HG03064 (cell line): ENCODE data around the gene DDX39B.
"Not testable (repeated sequence)": the region's sequence is repeated elsewhere in the genome, so short reads cannot be mapped to it uniquely, and the experiment has no call there.

ENCODE experiments used
- ATAC-seq: cut with Tn5 transposase; IDR thresholded peaks from one replicate; pipeline ENCODE4 v1.9.1; 2021; ENCODE audit warnings: low read depth; ENCODE audit not compliant: unreplicated experiment

The DDX39B gene

DNA sequence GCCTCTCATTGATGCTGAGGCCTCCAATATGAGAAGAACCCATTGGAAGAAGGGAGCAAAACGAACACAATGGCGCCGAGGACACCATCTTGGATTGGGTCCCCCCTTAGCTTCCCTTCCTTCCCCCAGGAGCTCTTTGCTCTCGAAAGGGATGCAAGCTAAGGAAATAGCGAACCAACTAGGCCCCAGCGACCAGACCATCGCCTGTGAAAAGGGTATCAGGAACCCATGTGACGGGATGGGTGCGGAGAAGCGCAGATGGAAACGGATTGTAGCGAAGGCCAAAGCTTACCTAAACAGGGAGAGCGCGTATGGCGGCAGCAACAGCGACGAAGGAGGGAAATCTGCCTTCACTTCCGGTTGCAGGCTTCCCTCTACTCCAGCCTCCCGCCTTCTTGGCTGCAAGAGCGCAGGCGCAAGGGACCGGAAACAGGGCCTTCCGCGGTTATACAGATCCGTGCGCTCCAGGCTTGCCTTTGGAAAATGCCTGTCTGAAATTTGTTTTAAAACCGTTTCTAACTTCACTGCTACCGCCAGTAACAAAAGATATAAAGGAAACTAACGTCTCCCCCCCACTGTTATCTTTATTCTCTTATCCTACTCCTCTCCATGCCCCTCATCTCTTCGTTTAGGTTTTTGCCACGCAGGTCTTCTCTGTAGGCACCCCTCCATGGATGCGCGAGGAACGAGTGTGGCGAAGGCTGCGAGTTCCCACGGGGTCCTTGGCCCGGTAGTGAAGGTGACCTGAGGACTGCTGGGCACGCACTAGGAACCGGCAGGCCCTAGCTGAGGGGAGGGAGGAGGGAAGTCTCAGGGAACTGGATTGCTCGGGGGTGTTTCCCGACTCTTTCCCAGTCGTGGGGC, at the start of gene DDX39B:
DDX39B (minus strand) TSS at position 346 of the 864 bp plus-strand sequence. CDS start 1,471 bp downstream, outside the sequence.
- ATAC-seq = peak; percentile 58

GRCh38 chr6:31590691-31591090, 48.9 kb upstream of the DDX39B start:
- ATAC-seq = not testable (repeated sequence)

DNA sequence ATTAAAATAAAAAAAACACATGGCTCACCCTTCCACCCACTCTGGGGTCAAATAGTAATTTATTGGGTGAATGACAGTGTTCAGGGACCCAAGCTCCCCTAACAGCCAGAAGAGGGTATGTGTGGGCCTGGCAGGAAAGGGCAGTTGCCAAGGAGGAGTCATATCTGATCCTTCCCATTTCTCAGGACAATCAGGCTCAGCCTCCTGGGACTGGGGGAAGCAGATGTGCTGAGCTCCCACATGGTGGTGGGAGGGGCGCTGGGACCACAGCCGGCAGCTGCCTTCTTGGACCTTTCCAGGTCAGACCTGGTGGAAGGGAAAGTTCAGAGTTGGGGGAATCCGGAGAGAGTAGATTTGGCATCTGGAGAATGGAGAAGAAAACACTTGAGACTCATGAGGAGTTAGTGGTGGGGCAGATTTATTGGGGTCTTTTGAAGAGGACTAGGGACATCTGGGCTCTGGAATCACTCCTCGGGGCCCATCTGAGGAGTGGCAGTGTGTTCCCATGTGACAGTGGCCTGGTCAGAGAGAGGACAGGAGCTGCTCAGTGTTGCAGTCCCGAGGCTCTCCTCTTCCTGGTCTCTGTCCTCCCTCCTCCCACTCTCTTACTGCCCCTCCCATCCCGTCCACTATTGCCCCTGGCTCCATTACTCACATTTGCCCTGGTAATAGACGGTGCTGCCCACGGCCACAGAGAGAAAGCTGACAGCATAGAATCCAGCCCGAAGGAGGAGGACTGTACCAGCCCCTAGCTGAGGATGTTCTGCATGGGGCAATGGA, 47.3 kb upstream of the DDX39B start:
- no peak for ATAC-seq

GRCh38 chr6:31587791-31588777, 46.3 kb upstream of the DDX39B start:
- no peak for ATAC-seq

GRCh38 chr6:31586599-31587281, 44.9 kb upstream of the DDX39B start:
- no peak for ATAC-seq

- no peak for ATAC-seq
These were observed 44.2 kb upstream of the DDX39B start, which contains the start of gene LST1 for GRCh38 chr6:31586008-31586407. Gene LST1 (plus strand): TSS chr6:31586277. CDS start chr6:31587300, 1,023 bp downstream.

DNA sequence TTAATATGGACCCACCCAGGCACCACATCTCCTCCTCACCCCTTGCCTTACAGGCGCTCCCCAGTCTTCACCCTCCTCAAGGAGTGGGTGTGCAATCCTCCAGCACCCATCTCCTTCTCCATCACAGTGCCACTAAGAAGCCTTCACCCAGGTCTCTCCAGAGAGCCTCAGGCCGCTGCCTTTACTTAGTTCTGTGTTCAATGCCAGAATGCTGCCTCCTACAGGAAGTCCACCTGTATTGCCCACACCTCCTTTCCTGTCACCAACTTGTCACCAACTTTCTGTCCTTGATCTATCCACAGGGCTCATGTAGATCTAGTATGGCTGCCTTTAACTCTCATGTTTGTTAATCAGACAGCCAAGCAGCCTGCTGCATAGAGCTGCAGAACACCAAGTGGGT, 43.7 kb upstream of the DDX39B start:
- ATAC-seq = no peak

GRCh38 chr6:31582230-31582643, 40.4 kb upstream of the DDX39B start, which contains the start of gene LTB:
Gene LTB (minus strand): TSS chr6:31582424. CDS start chr6:31582417, 7 bp downstream.
- no peak for ATAC-seq

- no peak for ATAC-seq
These were observed 39.8 kb upstream of the DDX39B start for GRCh38 chr6:31581434-31582229.

GRCh38 chr6:31580807-31581433, 39.1 kb upstream of the DDX39B start:
- peak; percentile 51 for ATAC-seq

DNA sequence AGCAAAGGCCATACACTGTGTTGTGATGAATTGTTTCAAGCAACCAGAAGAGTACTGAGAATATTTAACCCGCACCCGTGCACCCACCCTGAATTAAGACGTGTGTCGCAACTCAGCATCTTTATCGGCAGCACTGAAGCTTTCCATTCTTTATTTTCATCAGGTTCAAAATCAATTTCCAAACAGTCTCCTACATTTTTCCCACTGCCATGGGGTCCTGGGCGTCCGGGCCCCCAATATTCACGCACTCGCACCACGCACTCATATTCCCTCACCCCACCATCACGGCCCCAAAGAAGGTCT, 38.6 kb upstream of the DDX39B start:
- no peak for ATAC-seq

DNA sequence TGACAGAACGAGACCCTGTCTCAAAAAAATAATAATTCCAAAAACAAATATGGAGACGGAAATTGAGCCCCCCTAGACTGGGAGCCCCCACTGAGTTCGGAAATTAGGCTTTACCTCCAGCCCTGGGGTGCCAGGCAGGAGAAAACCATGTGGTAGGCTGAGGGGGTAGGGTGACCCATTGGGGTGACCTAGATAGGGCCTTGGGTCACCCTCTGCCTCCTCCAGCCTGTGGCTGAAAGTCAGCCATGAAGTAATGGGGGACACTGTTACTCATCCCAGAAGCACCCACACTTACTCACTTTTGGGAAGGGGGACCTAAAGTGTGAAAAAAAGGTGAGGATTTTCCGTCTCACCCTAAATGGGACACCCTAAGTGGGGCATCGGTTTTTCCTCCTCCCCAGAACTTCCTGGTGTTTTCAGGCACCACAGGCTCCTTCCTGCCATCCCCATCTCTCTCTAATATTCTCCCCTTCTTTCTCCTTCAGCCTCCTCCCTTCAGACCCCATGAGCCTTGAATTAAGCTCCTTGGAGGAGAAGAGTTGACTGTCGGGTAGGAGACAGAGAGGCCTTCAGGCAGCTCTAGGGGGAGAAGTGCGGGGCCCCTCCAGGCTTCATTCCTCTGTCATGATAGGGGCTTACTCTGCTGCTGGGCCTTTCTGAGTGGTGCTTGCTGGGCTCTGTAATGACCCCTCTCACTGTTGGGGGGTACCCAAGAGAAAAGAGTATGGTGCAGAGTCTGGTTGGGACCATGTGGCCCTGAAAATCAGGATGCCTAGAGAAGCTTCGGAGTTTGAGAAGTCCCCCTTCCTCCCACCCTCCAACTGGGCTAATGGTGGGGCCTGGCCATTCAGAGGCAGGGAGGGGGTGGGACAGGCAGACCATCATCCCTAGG, 38.0 kb upstream of the DDX39B start:
- ATAC-seq = no peak

DNA sequence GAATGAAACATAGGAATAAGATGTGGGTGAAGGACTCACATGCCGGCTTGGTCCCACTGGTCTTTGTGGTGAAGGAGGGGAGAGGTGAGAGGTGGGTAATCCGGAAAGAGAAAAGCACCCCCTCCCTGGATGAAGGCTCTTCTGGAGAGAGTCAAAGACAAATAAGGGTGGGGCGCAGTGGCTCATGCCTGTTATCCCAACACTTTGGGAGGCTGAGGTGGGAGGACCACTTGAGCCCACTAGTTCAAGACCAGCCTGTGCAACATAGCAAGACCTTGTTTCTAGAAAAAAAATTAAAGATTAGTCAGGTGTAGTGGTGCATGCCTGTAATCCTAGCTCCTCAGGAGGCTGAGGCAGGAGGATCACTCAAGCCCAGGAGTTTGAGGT, 37.3 kb upstream of the DDX39B start:
- ATAC-seq = no peak

DNA sequence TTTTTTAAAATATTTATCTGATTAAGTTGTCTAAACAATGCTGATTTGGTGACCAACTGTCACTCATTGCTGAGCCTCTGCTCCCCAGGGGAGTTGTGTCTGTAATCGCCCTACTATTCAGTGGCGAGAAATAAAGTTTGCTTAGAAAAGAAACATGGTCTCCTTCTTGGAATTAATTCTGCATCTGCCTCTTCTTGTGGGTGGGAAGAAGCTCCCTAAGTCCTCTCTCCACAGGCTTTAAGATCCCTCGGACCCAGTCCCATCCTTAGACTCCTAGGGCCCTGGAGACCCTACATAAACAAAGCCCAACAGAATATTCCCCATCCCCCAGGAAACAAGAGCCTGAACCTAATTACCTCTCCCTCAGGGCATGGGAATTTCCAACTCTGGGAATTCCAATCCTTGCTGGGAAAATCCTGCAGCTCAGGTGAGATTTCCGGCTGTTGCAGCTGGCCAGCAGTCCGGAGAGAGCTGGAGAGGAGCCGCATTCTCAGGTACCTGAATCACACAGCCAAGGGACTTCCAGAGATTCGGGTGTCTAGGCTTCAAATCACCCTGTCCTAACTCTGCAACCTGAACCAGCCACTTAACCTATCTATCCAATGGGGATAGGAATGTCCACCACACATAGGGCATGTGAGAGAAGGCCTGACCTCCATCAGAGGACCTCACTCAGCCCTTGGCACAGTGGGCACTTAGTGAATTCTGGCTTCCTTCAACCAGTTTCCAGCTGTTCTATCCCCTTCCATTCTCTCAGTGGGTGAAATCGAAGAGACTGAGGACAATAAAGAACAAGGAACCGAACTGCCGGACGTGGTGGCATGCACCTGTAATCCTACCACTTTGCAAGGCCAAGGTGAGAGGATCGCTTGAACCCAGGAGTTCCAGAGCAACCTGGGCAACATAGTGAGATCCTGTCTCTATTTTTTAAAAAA, 36.6 kb upstream of the DDX39B start:
- no peak for ATAC-seq

DNA sequence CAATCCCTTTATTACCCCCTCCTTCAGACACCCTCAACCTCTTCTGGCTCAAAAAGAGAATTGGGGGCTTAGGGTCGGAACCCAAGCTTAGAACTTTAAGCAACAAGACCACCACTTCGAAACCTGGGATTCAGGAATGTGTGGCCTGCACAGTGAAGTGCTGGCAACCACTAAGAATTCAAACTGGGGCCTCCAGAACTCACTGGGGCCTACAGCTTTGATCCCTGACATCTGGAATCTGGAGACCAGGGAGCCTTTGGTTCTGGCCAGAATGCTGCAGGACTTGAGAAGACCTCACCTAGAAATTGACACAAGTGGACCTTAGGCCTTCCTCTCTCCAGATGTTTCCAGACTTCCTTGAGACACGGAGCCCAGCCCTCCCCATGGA, 35.8 kb upstream of the DDX39B start:
- ATAC-seq = no peak

- no peak for ATAC-seq
These were observed 35.2 kb upstream of the DDX39B start for GRCh38 chr6:31576897-31577578.
